Epithelial cell of esophagus (primary cell): ENCODE data around the gene NHERF1.

Source experiments
- DNase-seq: peaks from one replicate; pipeline ENCODE4 v3.0.0; 2010; ENCODE audit warnings: low read depth
- H3K4me3 ChIP-seq: 2 replicates; pipeline ENCODE4 v1.5.1; 2011; ENCODE audit warnings: mild to moderate bottlenecking, low read length, control low read depth
- CTCF ChIP-seq: IDR thresholded peaks from 2 replicates; pipeline ENCODE4 v1.5.1; 2011; ENCODE audit warnings: low read depth, mild to moderate bottlenecking, low read length, control low read depth, inconsistent platforms; ENCODE audit not compliant: insufficient read depth; ENCODE audit errors: missing control alignments

NHERF1 gene

GRCh38 chr17:74748529-74749278 lies at the start of gene NHERF1:
NHERF1 (plus strand) TSS chr17:74748628; CDS start chr17:74748847, 219 bp downstream.
- no peak for TF ChIP-seq CTCF
- peak within 1 kb of the TSS; percentile 93 for H3K4me3 ChIP-seq

GRCh38 chr17:74699236-74699635 lies 49.2 kb upstream of the NHERF1 start:
- no peak overlapping the region for H3K4me3 ChIP-seq
- no peak for DNase-seq

More at GRCh38 chr17:74748529-74749278, at the start of gene NHERF1:
- DNase-seq = peak; percentile 95

GRCh38 chr17:74702116-74702871 lies 46.1 kb upstream of the NHERF1 start:
- DNase-seq = no peak
- H3K4me3 ChIP-seq = no peak overlapping the region
- no peak for TF ChIP-seq CTCF

More at GRCh38 chr17:74699236-74699635, 49.2 kb upstream of the NHERF1 start:
- no peak for TF ChIP-seq CTCF

- no peak for DNase-seq
- TF ChIP-seq CTCF = no peak
Observed at GRCh38 chr17:74703311-74703710, 45.1 kb upstream of the NHERF1 start.

GRCh38 chr17:74704544-74704943 lies 43.9 kb upstream of the NHERF1 start:
- no peak for DNase-seq
- TF ChIP-seq CTCF = no peak
- H3K4me3 ChIP-seq = no peak overlapping the region

More at GRCh38 chr17:74703311-74703710, 45.1 kb upstream of the NHERF1 start:
- no peak overlapping the region for H3K4me3 ChIP-seq

- TF ChIP-seq CTCF = no peak
- DNase-seq = no peak
- H3K4me3 ChIP-seq = no peak overlapping the region
Observed at GRCh38 chr17:74711058-74711824, 37.2 kb upstream of the NHERF1 start.
